ENCODE results near the gene MYOM1. TPM values are rescaled to one million over a fixed set of nuclear protein-coding genes. Genes with fewer than 3 reads are reported as not detected.

The MYOM1 gene
- total and polyA plus RNA-seq, 2 donors (not counting 3 experiments of a cell fraction or from before 2014, with no cell fraction given), result 0.08 TPM; not detected in 1

DNA sequence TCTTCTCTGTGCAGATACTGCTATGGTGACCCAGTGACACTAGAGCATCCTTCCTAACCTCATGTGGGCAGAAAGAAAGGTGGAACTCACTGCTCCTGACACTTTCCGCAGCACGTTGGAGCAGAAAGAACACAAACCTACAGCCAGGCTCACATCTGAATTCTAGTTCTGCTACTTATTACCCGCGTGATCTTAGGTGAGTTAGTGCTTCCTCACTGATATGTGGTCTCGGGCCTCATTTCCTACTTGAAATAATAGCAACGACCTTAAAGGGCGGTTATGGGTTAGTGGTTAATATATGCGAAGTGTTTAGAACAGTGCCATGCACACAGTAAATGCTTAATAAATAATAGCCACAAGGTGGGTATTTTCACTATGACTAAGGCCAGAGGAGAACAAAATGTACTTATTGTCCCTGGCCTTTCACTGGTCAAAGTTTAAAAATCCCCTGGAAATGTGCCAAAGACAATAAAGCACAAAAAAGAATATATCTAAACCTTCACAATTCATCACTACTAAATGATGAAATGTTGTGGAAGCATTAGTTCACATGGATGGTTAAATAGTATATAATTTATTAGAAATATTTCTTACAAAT, 66.6 kb downstream of the MYOM1 start:
- peak; percentile 42 for DNase-seq (ENCODE audit: low read depth, low spot score)

More for the DNA sequence above, 66.6 kb downstream of the MYOM1 start:
- H3K4me3 ChIP-seq (replicated peaks in 1 of 3; ENCODE audit: insufficient read depth in 1 of 3, low read depth in 1 of 3, low read length in 3 of 3), result no peak overlapping the region
- H3K79me2 ChIP-seq (ENCODE audit: control insufficient read depth, insufficient read depth, low read length), result no peaks in the 10 kb centered on the region
- no peaks in the 10 kb centered on the region for H3K27me3 ChIP-seq (ENCODE audit: control insufficient read depth in 2 of 2, insufficient read depth in 2 of 2, low read length in 2 of 2)
- no peak overlapping the region for H2AFZ ChIP-seq (ENCODE audit: low read depth, low read length)
- no peaks in the 10 kb centered on the region for H3K9me3 ChIP-seq (replicated peaks; ENCODE audit: control insufficient read depth, insufficient read depth, low read length)
- peak; percentile 68 for FAIRE-seq
- dilution Hi-C loops (cut with MboI; ENCODE audit: extremely low pct_ligation_motif_present, low sequenced_read_pairs), result no loop called here
- peaks cover 12% of the 10 kb centered on the region for H3K4me1 ChIP-seq (ENCODE audit: control insufficient read depth, extremely low read depth, insufficient read depth, low read length)
- no peak overlapping the region for H3K27ac ChIP-seq (ENCODE audit: insufficient read depth, low read depth, low read length)
- ChIA-PET CTCF (interaction anchor here (1.0 to 3.0 kb wide), 7 partner anchors 22 to 220 kb away, joined by 3 to 54 read pairs (median 15); partner anchors contain the start of gene MYL12A), POLR2A (no interaction called here)
- H4K20me1 ChIP-seq (replicated peaks; ENCODE audit: control insufficient read depth, extremely low read depth, insufficient read depth, low read length), result no peaks in the 10 kb centered on the region
- intact Hi-C loops (cut with micrococcal nuclease), result loop anchor here (1.0 to 5.0 kb wide), 3 partner anchors 93 to 171 kb away; partner anchors contain the start of gene LPIN2
- TF ChIP-seq, protein P1, sequence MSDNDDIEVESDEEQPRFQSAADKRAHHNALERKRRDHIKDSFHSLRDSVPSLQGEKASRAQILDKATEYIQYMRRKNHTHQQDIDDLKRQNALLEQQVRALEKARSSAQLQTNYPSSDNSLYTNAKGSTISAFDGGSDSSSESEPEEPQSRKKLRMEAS (IDR thresholded peaks at IDR 0.05; ENCODE audit: insufficient read depth, insufficient read length), result no peak
- TF ChIP-seq FOS (IDR thresholded peaks at IDR 0.05; ENCODE audit: borderline replicate concordance, insufficient read depth, low read length) (no peak), GATA2 (IDR thresholded peaks at IDR 0.05; ENCODE audit: insufficient read depth, insufficient read length, low read depth, low read length) (no peak), MYC (IDR thresholded peaks at IDR 0.05; ENCODE audit: low read depth, low read length) (no peak), POLR2A (IDR thresholded peaks at IDR 0.05; ENCODE audit: low read depth, low read length) (no peak), JUN (IDR thresholded peaks at IDR 0.05; ENCODE audit: borderline replicate concordance, insufficient read depth, insufficient read length, low read depth) (no peak), EZH2 (IDR thresholded peaks at IDR 0.05; ENCODE audit: borderline replicate concordance, low read depth, low read length, severe bottlenecking) (no peak), POLR2AphosphoS5 (IDR thresholded peaks at IDR 0.05; ENCODE audit: insufficient read depth, low read depth, low read length) (no peak)
- TF ChIP-seq, protein P2, sequence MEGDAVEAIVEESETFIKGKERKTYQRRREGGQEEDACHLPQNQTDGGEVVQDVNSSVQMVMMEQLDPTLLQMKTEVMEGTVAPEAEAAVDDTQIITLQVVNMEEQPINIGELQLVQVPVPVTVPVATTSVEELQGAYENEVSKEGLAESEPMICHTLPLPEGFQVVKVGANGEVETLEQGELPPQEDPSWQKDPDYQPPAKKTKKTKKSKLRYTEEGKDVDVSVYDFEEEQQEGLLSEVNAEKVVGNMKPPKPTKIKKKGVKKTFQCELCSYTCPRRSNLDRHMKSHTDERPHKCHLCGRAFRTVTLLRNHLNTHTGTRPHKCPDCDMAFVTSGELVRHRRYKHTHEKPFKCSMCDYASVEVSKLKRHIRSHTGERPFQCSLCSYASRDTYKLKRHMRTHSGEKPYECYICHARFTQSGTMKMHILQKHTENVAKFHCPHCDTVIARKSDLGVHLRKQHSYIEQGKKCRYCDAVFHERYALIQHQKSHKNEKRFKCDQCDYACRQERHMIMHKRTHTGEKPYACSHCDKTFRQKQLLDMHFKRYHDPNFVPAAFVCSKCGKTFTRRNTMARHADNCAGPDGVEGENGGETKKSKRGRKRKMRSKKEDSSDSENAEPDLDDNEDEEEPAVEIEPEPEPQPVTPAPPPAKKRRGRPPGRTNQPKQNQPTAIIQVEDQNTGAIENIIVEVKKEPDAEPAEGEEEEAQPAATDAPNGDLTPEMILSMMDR (IDR thresholded peaks at IDR 0.05; ENCODE audit: extremely low read depth in 1 of 2, insufficient read depth in 1 of 2, low read depth in 1 of 2, low read length in 2 of 2), result no peak
- BruUV-seq (replicated peaks), result no TSS peak
- no peaks in the 10 kb centered on the region for H3K9me1 ChIP-seq (replicated peaks; ENCODE audit: control insufficient read depth, extremely low read depth, insufficient read depth, low read length)
- H3K4me2 ChIP-seq (ENCODE audit: insufficient read depth, low read length), result no peak overlapping the region
- no peaks in the 10 kb centered on the region for H3K36me3 ChIP-seq (ENCODE audit: control insufficient read depth in 2 of 2, extremely low read depth in 1 of 2, insufficient read depth in 2 of 2, low read length in 2 of 2)
- no peak overlapping the region for H3K9ac ChIP-seq (replicated peaks; ENCODE audit: extremely low read depth, insufficient read depth, low read length)
